Keratinocyte (primary cell): Measurements from ENCODE around the gene KAT8.
A peak's percentile ranks its signal among the peaks of the same experiment; 100 is the strongest.

Source experiments
- EZH2 ChIP-seq: IDR thresholded peaks from one replicate; pipeline ENCODE4 v1.6.1; 2012; ENCODE audit warnings: inconsistent platforms, mild to moderate bottlenecking, low read length, moderate library complexity
- TF ChIP-seq, protein P1 (sequence below), 3 experiments: IDR thresholded peaks in 1 of 3; conservative IDR thresholded peaks in 1 of 3; optimal IDR thresholded peaks in 1 of 3; 2 replicates in 2 of 3; 3 replicates in 1 of 3; pipeline versions ENCODE3 to v1.5.1; 2011; ENCODE audit warnings: low read length in 3 of 3, mild to moderate bottlenecking in 3 of 3, moderate library complexity in 2 of 3, control low read depth in 1 of 3, inconsistent platforms in 1 of 3; ENCODE audit not compliant: insufficient read depth in 2 of 3; ENCODE audit errors: extremely low read depth in 1 of 3

DNA sequence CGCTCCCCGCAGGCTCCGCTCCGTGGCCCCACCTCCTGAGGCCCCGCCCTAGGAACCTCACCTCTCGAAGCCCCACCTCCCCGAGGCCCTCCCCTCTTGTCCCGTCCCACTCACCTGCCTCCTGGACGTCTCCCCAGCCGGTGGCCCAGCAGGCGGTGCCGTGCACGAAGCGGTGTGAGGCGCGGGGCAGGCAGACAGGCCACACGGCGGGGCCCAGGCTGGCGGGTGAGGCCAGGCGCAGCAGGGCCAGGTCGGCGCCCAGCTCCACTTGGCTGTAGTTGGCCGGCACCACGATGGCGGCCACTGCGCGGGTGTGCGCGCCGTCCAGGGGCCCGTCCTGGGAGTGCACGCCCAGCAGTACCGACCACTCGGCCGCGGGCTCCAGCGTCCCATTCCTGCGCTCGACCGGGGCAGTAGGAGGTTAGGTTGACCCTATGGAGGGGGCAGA, 30.8 kb downstream of the KAT8 start:
- TF ChIP-seq, protein P1, sequence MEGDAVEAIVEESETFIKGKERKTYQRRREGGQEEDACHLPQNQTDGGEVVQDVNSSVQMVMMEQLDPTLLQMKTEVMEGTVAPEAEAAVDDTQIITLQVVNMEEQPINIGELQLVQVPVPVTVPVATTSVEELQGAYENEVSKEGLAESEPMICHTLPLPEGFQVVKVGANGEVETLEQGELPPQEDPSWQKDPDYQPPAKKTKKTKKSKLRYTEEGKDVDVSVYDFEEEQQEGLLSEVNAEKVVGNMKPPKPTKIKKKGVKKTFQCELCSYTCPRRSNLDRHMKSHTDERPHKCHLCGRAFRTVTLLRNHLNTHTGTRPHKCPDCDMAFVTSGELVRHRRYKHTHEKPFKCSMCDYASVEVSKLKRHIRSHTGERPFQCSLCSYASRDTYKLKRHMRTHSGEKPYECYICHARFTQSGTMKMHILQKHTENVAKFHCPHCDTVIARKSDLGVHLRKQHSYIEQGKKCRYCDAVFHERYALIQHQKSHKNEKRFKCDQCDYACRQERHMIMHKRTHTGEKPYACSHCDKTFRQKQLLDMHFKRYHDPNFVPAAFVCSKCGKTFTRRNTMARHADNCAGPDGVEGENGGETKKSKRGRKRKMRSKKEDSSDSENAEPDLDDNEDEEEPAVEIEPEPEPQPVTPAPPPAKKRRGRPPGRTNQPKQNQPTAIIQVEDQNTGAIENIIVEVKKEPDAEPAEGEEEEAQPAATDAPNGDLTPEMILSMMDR (optimal IDR thresholded peaks at IDR 0.05 in 1 of 3, IDR thresholded peaks at IDR 0.05 in 1 of 3, conservative IDR thresholded peaks at IDR 0.05 in 1 of 3; ENCODE audit: extremely low read depth in 1 of 3, insufficient read depth in 2 of 3, low read length in 3 of 3): peak in 1 of 3 experiments; percentile 27
- no peak for TF ChIP-seq EZH2
